OCI-LY1 (cell line): ENCODE data around the gene FAM168A.

Source experiments
- H2AFZ ChIP-seq: fragments of 200-600 bp; sonication (generic), shearing (Covaris generic); 2 replicates; pipeline ENCODE4 v1.6.0; 2014; ENCODE audit warnings: antibody characterized with exemption, mild to moderate bottlenecking, low read length
- H3F3A ChIP-seq: fragments of 200-600 bp; sonication (generic), shearing (Covaris generic); 2 replicates; pipeline ENCODE4 v1.6.0; 2014; ENCODE audit warnings: mild to moderate bottlenecking, antibody characterized with exemption, low read length, moderate library complexity; ENCODE audit not compliant: insufficient read depth
- H3K27ac ChIP-seq: fragments of 200-600 bp; sonication (generic); 2 replicates; pipeline ENCODE4 v1.5.1; 2014; ENCODE audit warnings: low read length, mixed run types, mild to moderate bottlenecking, low read depth; ENCODE audit not compliant: poor library complexity, severe bottlenecking
- H3K27me3 ChIP-seq: fragments of 200-600 bp; sonication (generic); 2 replicates; pipeline ENCODE4 v1.6.0; 2014; ENCODE audit warnings: antibody characterized with exemption, mild to moderate bottlenecking, low read length, moderate library complexity; ENCODE audit not compliant: insufficient read depth
- H3K36me3 ChIP-seq: fragments of 200-600 bp; sonication (generic); 2 replicates; pipeline ENCODE4 v1.6.1; 2014; ENCODE audit warnings: mild to moderate bottlenecking, antibody characterized with exemption, low read length, moderate library complexity, mixed read lengths; ENCODE audit not compliant: insufficient read depth
- H3K4me1 ChIP-seq: fragments of 200-600 bp; sonication (generic); 2 replicates; pipeline ENCODE4 v1.5.1; 2014; ENCODE audit warnings: mild to moderate bottlenecking, low read length, moderate library complexity; ENCODE audit not compliant: insufficient read depth, severe bottlenecking
- H3K4me2 ChIP-seq: fragments of 200-600 bp; sonication (generic), shearing (Covaris generic); 2 replicates; pipeline ENCODE4 v1.6.1; 2014; ENCODE audit warnings: low read length
- H3K4me3 ChIP-seq: fragments of 200-600 bp; sonication (generic); 2 replicates; pipeline ENCODE4 v1.5.1; 2014; ENCODE audit warnings: low read length, low read depth, mild to moderate bottlenecking, mixed read lengths; ENCODE audit not compliant: poor library complexity, severe bottlenecking
- H3K79me2 ChIP-seq: fragments of 200-600 bp; shearing (Covaris generic); 2 replicates; pipeline ENCODE4 v1.6.1; 2016; ENCODE audit warnings: mixed run types, low read length, mixed read lengths; ENCODE audit not compliant: insufficient read depth
- H3K9ac ChIP-seq: fragments of 200-600 bp; sonication (generic), shearing (Covaris generic); 2 replicates; pipeline ENCODE4 v1.6.1; 2014; ENCODE audit warnings: mild to moderate bottlenecking, low read length, mixed read lengths
- H3K9me2 ChIP-seq: fragments of 200-600 bp; sonication (generic), shearing (Covaris generic); 2 replicates; pipeline ENCODE4 v1.6.1; 2014; ENCODE audit warnings: low read depth, mild to moderate bottlenecking, low read length, mixed read lengths
- H3K9me3 ChIP-seq: fragments of 200-600 bp; shearing (Covaris generic); 2 replicates; pipeline ENCODE4 v1.6.1; 2014; ENCODE audit warnings: low read length, mixed read lengths
- H4K20me1 ChIP-seq: fragments of 200-600 bp; sonication (generic), shearing (Covaris generic); 2 replicates; pipeline ENCODE4 v1.6.0; 2016; ENCODE audit warnings: mild to moderate bottlenecking, low read length; ENCODE audit not compliant: insufficient read depth
- EZH2 ChIP-seq: fragments of 200-600 bp; sonication (generic), shearing (Covaris generic); IDR thresholded peaks from 2 replicates; pipeline ENCODE4 v1.8.0; 2017; ENCODE audit warnings: borderline replicate concordance, mixed run types, mild to moderate bottlenecking, antibody characterized with exemption, low read length, moderate library complexity, mixed read lengths
- TF ChIP-seq, protein P1 (sequence below): fragments of 200-600 bp; sonication (generic), shearing (Covaris generic); IDR thresholded peaks from 2 replicates; pipeline ENCODE4 v1.5.1; 2017; ENCODE audit warnings: mild to moderate bottlenecking, antibody characterized with exemption, low read length, moderate library complexity, mixed read lengths

FAM168A gene

DNA sequence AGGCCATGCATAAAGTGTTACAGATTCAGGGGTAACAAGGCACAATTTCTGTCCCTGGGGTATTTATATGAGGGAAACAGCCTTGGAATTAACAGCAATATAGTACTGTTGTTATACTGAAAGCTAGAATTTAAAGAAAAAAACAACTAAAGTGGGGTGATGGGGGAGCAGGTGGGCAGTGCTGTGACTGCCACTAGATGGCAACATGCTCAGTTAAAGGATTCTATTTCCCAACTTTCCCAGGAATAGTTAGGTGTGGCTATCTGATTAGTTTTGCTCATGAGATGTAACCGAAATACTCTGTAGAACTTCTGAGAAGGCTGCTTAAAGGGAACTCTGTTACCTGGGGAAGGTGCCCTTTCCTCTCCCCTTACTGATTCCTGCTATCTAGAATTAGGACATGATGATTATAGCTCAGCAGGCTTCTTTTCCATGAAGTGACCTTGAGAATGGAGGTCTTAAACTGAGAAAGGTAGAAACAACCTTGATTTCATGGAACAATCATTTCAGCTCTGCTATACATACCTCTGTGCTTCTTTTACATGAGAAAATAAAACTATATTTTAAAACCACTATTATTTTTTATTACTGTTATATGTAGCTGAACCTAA, 119.1 kb downstream of the FAM168A start:
- Histone ChIP-seq H3K4me2 (no peak overlapping the region), H3K27ac (no peak overlapping the region), H3K4me3 (no peak overlapping the region), H3K4me1 (no peaks in the 10 kb centered on the region), H3K79me2 (no peaks in the 10 kb centered on the region), H3K9me2 (no peaks in the 10 kb centered on the region), H3F3A (no peaks in the 10 kb centered on the region), H4K20me1 (no peaks in the 10 kb centered on the region), H3K36me3 (no peaks in the 10 kb centered on the region), H2AFZ (no peak overlapping the region), H3K27me3 (no peaks in the 10 kb centered on the region), H3K9ac (no peak overlapping the region), H3K9me3 (0 out of 2 replicates have a peak, but pooled peaks cover 3% of the 10 kb centered on the region)
- TF ChIP-seq, protein P1, sequence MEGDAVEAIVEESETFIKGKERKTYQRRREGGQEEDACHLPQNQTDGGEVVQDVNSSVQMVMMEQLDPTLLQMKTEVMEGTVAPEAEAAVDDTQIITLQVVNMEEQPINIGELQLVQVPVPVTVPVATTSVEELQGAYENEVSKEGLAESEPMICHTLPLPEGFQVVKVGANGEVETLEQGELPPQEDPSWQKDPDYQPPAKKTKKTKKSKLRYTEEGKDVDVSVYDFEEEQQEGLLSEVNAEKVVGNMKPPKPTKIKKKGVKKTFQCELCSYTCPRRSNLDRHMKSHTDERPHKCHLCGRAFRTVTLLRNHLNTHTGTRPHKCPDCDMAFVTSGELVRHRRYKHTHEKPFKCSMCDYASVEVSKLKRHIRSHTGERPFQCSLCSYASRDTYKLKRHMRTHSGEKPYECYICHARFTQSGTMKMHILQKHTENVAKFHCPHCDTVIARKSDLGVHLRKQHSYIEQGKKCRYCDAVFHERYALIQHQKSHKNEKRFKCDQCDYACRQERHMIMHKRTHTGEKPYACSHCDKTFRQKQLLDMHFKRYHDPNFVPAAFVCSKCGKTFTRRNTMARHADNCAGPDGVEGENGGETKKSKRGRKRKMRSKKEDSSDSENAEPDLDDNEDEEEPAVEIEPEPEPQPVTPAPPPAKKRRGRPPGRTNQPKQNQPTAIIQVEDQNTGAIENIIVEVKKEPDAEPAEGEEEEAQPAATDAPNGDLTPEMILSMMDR = peak; percentile 81
- no peak for TF ChIP-seq EZH2

DNA sequence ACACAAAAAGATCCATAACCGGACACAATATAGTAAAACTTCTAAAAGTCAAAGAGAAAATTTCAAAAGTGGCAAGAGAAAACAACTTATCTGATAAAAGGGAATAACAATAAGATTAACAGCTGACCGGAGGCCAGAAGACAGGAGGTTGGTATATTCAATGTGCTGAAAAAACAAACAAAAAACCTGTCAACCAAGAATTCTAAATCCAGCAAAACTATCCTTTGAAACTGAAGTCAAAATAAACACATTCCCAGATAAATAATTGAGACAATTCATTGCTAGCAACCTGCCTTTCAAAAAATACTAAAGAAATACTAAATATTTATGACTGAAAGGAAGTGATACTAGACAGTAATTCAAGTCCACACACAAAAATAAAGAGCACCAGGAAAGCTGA, 120.4 kb downstream of the FAM168A start:
- no peak overlapping the region for H3K4me2 ChIP-seq
- H3K9me3 ChIP-seq = 0 out of 2 replicates have a peak, but pooled peaks cover 3% of the 10 kb centered on the region
- no peak overlapping the region for H3K4me3 ChIP-seq
- H3K9me2 ChIP-seq = no peaks in the 10 kb centered on the region
- H3K9ac ChIP-seq = no peak overlapping the region
- H3K79me2 ChIP-seq = no peaks in the 10 kb centered on the region
- no peaks in the 10 kb centered on the region for H3K27me3 ChIP-seq
- H3F3A ChIP-seq = no peaks in the 10 kb centered on the region
- no peaks in the 10 kb centered on the region for H3K36me3 ChIP-seq
- H2AFZ ChIP-seq = no peak overlapping the region
- no peak overlapping the region for H3K27ac ChIP-seq
- H4K20me1 ChIP-seq = no peaks in the 10 kb centered on the region
- TF ChIP-seq EZH2 = no peak
- TF ChIP-seq, protein P1 = no peak
- no peaks in the 10 kb centered on the region for H3K4me1 ChIP-seq

- Histone ChIP-seq H3K36me3 (no peaks in the 10 kb centered on the region), H4K20me1 (no peaks in the 10 kb centered on the region), H3K4me2 (no peak overlapping the region), H3K4me1 (no peaks in the 10 kb centered on the region), H2AFZ (no peak overlapping the region), H3K9me3 (0 out of 2 replicates have a peak, but pooled peaks cover 3% of the 10 kb centered on the region), H3K79me2 (no peaks in the 10 kb centered on the region), H3K4me3 (no peak overlapping the region), H3K9me2 (no peaks in the 10 kb centered on the region), H3K9ac (no peak overlapping the region), H3F3A (no peaks in the 10 kb centered on the region), H3K27ac (no peak overlapping the region), H3K27me3 (no peaks in the 10 kb centered on the region)
- no peak for TF ChIP-seq EZH2
- TF ChIP-seq, protein P1 = no peak
Observed at GRCh38 chr11:73475549-73476095, 122.3 kb downstream of the FAM168A start.
